H9 (cell line): ENCODE measurements around the gene ENPEP. TPM values are rescaled to one million over a fixed set of nuclear protein-coding genes. Genes with fewer than 3 reads are reported as not detected.

ENCODE experiments used
- DNase-seq: peaks from one replicate; pipeline ENCODE4 v3.0.0-alpha.2; 2017
- H2AFZ ChIP-seq: one replicate; pipeline ENCODE4 v1.6.1; 2013; ENCODE audit warnings: mild to moderate bottlenecking, low read length, control low read depth, moderate library complexity
- H2AK5ac ChIP-seq: 2 replicates; pipeline ENCODE4 v1.6.1; 2013; ENCODE audit warnings: low read length, control low read depth, mixed read lengths; ENCODE audit not compliant: insufficient read length
- H2BK120ac ChIP-seq: one replicate; pipeline ENCODE4 v1.6.1; 2013; ENCODE audit warnings: low read depth, mild to moderate bottlenecking, low read length, control low read depth, inconsistent platforms; ENCODE audit not compliant: poor library complexity, severe bottlenecking
- H2BK12ac ChIP-seq: 2 replicates; pipeline ENCODE4 v1.6.1; 2013; ENCODE audit warnings: low read length, control low read depth, mixed read lengths, low read depth; ENCODE audit not compliant: insufficient read length
- H2BK15ac ChIP-seq: 2 replicates; pipeline ENCODE4 v1.6.1; 2013; ENCODE audit warnings: low read depth, low read length, control low read depth
- H2BK20ac ChIP-seq: one replicate; pipeline ENCODE4 v1.6.1; 2013; ENCODE audit warnings: low read depth, mild to moderate bottlenecking, low read length, control low read depth, inconsistent platforms; ENCODE audit not compliant: poor library complexity, severe bottlenecking
- H2BK5ac ChIP-seq: 2 replicates; pipeline ENCODE4 v1.6.1; 2013; ENCODE audit warnings: low read length, control low read depth, mixed read lengths; ENCODE audit not compliant: insufficient read length
- H3K14ac ChIP-seq: 2 replicates; pipeline ENCODE4 v1.6.1; 2013; ENCODE audit warnings: low read length, control low read depth; ENCODE audit not compliant: insufficient read depth
- H3K18ac ChIP-seq: 2 replicates; pipeline ENCODE4 v1.6.1; 2013; ENCODE audit warnings: low read depth, mild to moderate bottlenecking, mixed read lengths, low read length, control low read depth; ENCODE audit not compliant: insufficient read length
- H3K23ac ChIP-seq: 2 replicates; pipeline ENCODE4 v1.6.1; 2013; ENCODE audit warnings: low read length, control low read depth, mixed read lengths, low read depth; ENCODE audit not compliant: insufficient read length
- H3K23me2 ChIP-seq: 2 replicates; pipeline ENCODE4 v1.6.1; 2013; ENCODE audit warnings: low read depth, mild to moderate bottlenecking, mixed read lengths, low read length, control low read depth; ENCODE audit not compliant: insufficient read length, poor library complexity, severe bottlenecking
- H3K27ac ChIP-seq: 2 replicates; pipeline ENCODE4 v1.5.1; 2013; ENCODE audit warnings: low read length, control low read depth, mixed read lengths, low read depth; ENCODE audit not compliant: insufficient read length
- H3K27me3 ChIP-seq: 2 replicates; pipeline ENCODE4 v1.6.1; 2013; ENCODE audit warnings: low read length, control low read depth, inconsistent platforms; ENCODE audit not compliant: insufficient read depth
- H3K4ac ChIP-seq: 2 replicates; pipeline ENCODE4 v1.6.1; 2013; ENCODE audit warnings: low read depth, mild to moderate bottlenecking, control low read depth, inconsistent platforms, low read length, moderate library complexity
- H3K4me1 ChIP-seq: 2 replicates; pipeline ENCODE4 v1.6.1; 2013; ENCODE audit warnings: low read length, control low read depth, inconsistent platforms; ENCODE audit not compliant: insufficient read depth
- H3K4me2 ChIP-seq: 2 replicates; pipeline ENCODE4 v1.6.1; 2013; ENCODE audit warnings: low read length, control low read depth, mixed read lengths; ENCODE audit not compliant: insufficient read length, insufficient read depth
- H3K56ac ChIP-seq: 2 replicates; pipeline ENCODE4 v1.6.1; 2013; ENCODE audit warnings: low read depth, mild to moderate bottlenecking, mixed read lengths, low read length, control low read depth; ENCODE audit not compliant: insufficient read length
- H3K79me1 ChIP-seq: 2 replicates; pipeline ENCODE4 v1.6.1; 2013; ENCODE audit warnings: low read depth, mild to moderate bottlenecking, moderate library complexity, low read length, control low read depth, inconsistent platforms; ENCODE audit not compliant: insufficient read depth, poor library complexity, severe bottlenecking
- H3K79me2 ChIP-seq: 2 replicates; pipeline ENCODE4 v1.6.1; 2013; ENCODE audit warnings: low read length, control low read depth, inconsistent platforms; ENCODE audit not compliant: insufficient read depth
- H3K9ac ChIP-seq: 2 replicates; pipeline ENCODE4 v1.6.1; 2013; ENCODE audit warnings: low read length, control low read depth, mixed read lengths; ENCODE audit not compliant: insufficient read length; ENCODE audit errors: extremely low read depth
- H3K9me3 ChIP-seq: one replicate; pipeline ENCODE4 v1.6.1; 2013; ENCODE audit warnings: low read depth, low read length, inconsistent platforms; ENCODE audit not compliant: control insufficient read depth
- H3T11ph ChIP-seq: one replicate; pipeline ENCODE4 v1.6.1; 2013; ENCODE audit warnings: mild to moderate bottlenecking, low read length, control low read depth, inconsistent platforms
- H4K20me1 ChIP-seq: one replicate; pipeline ENCODE4 v1.6.1; 2013; ENCODE audit not compliant: control insufficient read depth, insufficient read length, insufficient read depth
- H4K5ac ChIP-seq: 2 replicates; pipeline ENCODE4 v1.6.1; 2013; ENCODE audit warnings: low read depth, mild to moderate bottlenecking, mixed read lengths, low read length, control low read depth; ENCODE audit not compliant: insufficient read length
- H4K8ac ChIP-seq: replicated peaks from 2 replicates; pipeline ENCODE4 v1.6.1; 2013; ENCODE audit warnings: low read length, control low read depth, mixed read lengths, low read depth; ENCODE audit not compliant: insufficient read length
- H4K91ac ChIP-seq: 2 replicates; pipeline ENCODE4 v1.6.1; 2013; ENCODE audit warnings: low read depth, mild to moderate bottlenecking, moderate library complexity, mixed read lengths, low read length, control low read depth; ENCODE audit not compliant: insufficient read length
- H3K27ac Mint-ChIP-seq, 3 experiments: 2 replicates in 2 of 3; 3 replicates in 1 of 3; pipeline ENCODE4 v1.8.0; 2020 to 2021; ENCODE audit warnings: mixed read lengths in 3 of 3, mild to moderate bottlenecking in 1 of 3, moderate library complexity in 1 of 3
- H3K27me3 Mint-ChIP-seq: 2 replicates; pipeline ENCODE4 v1.8.0; 2021; ENCODE audit warnings: low read depth, mild to moderate bottlenecking, moderate library complexity, mixed read lengths
- H3K36me3 Mint-ChIP-seq, 3 experiments: 2 replicates in 2 of 3; 3 replicates in 1 of 3; pipeline ENCODE4 v1.8.0; 2020 to 2021; ENCODE audit warnings: low read depth in 3 of 3, mixed read lengths in 3 of 3; ENCODE audit not compliant: insufficient read depth in 1 of 3
- H3K4me1 Mint-ChIP-seq, 2 experiments: 2 replicates each; pipeline ENCODE4 v1.8.0; 2020; ENCODE audit warnings: mixed read lengths in 2 of 2
- H3K4me3 Mint-ChIP-seq, 2 experiments: 2 replicates in 1 of 2; 3 replicates in 1 of 2; pipeline ENCODE4 v1.8.0; 2020 to 2021; ENCODE audit warnings: mild to moderate bottlenecking in 2 of 2, mixed read lengths in 2 of 2, moderate library complexity in 1 of 2
- H3K9me3 Mint-ChIP-seq, 2 experiments: 2 replicates in 1 of 2; 3 replicates in 1 of 2; pipeline ENCODE4 v1.8.0; 2020; ENCODE audit warnings: mild to moderate bottlenecking in 2 of 2, mixed read lengths in 2 of 2, moderate library complexity in 1 of 2
- CTCF ChIP-seq: fragments of 200-600 bp; sonication (generic); conservative IDR thresholded peaks from 3 replicates; pipeline ENCODE4 v1.8.0; 2021; ENCODE audit warnings: antibody characterized with exemption, mild to moderate bottlenecking
- WGBS: extraction: QIAGEN DNeasy Blood & Tissue Kit; methylation state at CpG from one replicate; pipeline ENCODE4 v1.1.7; 2013; ENCODE audit warnings: missing lambda C conversion rate, low lambda C conversion rate, mixed read lengths; ENCODE audit not compliant: insufficient read length; ENCODE audit errors: extremely low coverage; 5-methylcytosine and 5-hydroxymethylcytosine counted together
- total RNA-seq: library from RNA; stranded (reverse); gene quantifications from 2 replicates; pipeline ENCODE4 v1.2.1, GENCODE V29; 2021

Gene ENPEP
- total RNA-seq, 1 experiment from 2014 or later, result 0.44 TPM

DNA sequence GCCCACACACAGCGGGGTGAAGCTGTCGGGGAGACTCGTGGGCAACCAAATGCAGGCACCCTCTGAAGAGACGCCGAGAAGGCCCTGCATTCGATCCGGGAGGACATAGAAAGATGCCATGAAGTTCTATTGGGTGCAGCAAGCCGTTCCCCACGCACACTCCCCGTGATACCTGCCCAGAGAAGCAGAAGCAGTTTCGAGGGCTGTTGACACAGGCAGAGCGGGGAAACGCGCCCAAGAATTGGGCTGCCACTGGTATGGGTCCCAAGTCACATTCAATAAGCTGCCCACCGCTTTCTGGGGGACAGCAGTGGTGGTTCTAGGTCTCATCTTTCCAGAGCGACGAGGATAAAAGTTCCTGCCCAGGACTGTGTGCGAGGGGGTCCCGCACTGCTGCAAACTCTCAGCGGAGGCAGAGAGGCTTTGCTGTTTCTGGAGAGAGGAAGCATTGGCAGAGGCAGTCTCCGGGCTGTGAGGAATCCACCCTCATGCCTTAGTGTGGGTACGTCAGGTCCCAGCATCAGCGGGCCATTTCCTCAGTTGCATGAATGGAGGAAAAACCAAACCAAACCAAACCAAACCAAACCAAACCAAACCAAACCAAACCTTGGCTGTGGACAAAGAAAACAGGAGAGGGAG lies 136.8 kb downstream of the ENPEP start:
- Histone ChIP-seq H2BK20ac (no peak overlapping the region), H3K4me2 (peak overlapping the region; percentile 5), H3K14ac (no peak overlapping the region), H2BK5ac (no peak overlapping the region), H2BK120ac (no peak overlapping the region), H3K9ac (no peak overlapping the region), H3K79me1 (no peaks in the 10 kb centered on the region), H3K56ac (no peak overlapping the region), H2AK5ac (no peak overlapping the region), H3K4ac (no peak overlapping the region), H4K8ac (no peak overlapping the region), H2BK15ac (no peak overlapping the region), H3K23ac (no peak overlapping the region), H4K91ac (no peak overlapping the region), H3K79me2 (no peaks in the 10 kb centered on the region), H2BK12ac (no peak overlapping the region), H3K27ac (no peak overlapping the region), H3K4me1 (0 out of 2 replicates have a peak, but pooled peaks cover 2% of the 10 kb centered on the region), H3K27me3 (peaks cover 71% of the 10 kb centered on the region), H4K20me1 (no peaks in the 10 kb centered on the region), H3T11ph (no peak overlapping the region), H3K9me3 (no peaks in the 10 kb centered on the region), H2AFZ (no peak overlapping the region), H3K18ac (no peak overlapping the region), H4K5ac (no peak overlapping the region), H3K23me2 (peaks cover 16% of the 10 kb centered on the region)
- H3K27ac Mint-ChIP-seq, result no peak overlapping the region
- no peak for DNase-seq
- WGBS, result no CpG with 5 or more reads among the region's 23 CpGs
- peaks cover 55 to 60% of the 10 kb centered on the region in 2 experiments for H3K4me1 Mint-ChIP-seq
- H3K4me3 Mint-ChIP-seq, result peak overlapping the region; percentile 14 to 35; a peak in 3 of 5 replicates
- peaks cover 62% of the 10 kb centered on the region for H3K27me3 Mint-ChIP-seq
- no peaks in the 10 kb centered on the region; a peak in 1 of 7 replicates for H3K36me3 Mint-ChIP-seq
- no peak for TF ChIP-seq CTCF
- peaks cover 0 to 9% of the 10 kb centered on the region in 2 experiments; a peak in 1 of 5 replicates for H3K9me3 Mint-ChIP-seq
